CD14-positive monocyte (primary cell): Measurements from ENCODE around the gene NBAS. TPM values are rescaled to one million over a fixed set of nuclear protein-coding genes. Genes with fewer than 3 reads are reported as not detected.

Source experiments
- DNase-seq, 3 donors: peaks; one replicate each; pipeline ENCODE4 v3.0.0-alpha.2; 2011 to 2022
- H2AFZ ChIP-seq: 2 replicates; pipeline ENCODE4 v1.6.0; 2012; ENCODE audit warnings: mild to moderate bottlenecking, low read depth, low read length, inconsistent platforms; ENCODE audit not compliant: insufficient read depth, poor library complexity, severe bottlenecking
- H3K27ac ChIP-seq, 2 donors: 1 replicate in 1 of 2; 2 replicates in 1 of 2; pipeline ENCODE4 v1.5.1; 2012 to 2013; ENCODE audit warnings: low read length in 2 of 2, control low read depth in 1 of 2, inconsistent platforms in 1 of 2, low read depth in 1 of 2, mild to moderate bottlenecking in 1 of 2
- H3K27me3 ChIP-seq, 2 donors: one replicate each; pipeline versions ENCODE4 v1.6.0 to v1.6.1; 2011 to 2013; ENCODE audit warnings: low read length in 2 of 2; ENCODE audit not compliant: control insufficient read depth in 2 of 2, insufficient read depth in 2 of 2
- H3K36me3 ChIP-seq, 2 donors: replicated peaks in 1 of 2; 1 replicate in 1 of 2; 2 replicates in 1 of 2; pipeline versions ENCODE4 v1.5.1 to v1.6.1; 2012 to 2013; ENCODE audit warnings: low read length in 2 of 2, control low read depth in 1 of 2, inconsistent platforms in 1 of 2, mild to moderate bottlenecking in 1 of 2; ENCODE audit not compliant: insufficient read depth in 2 of 2, control insufficient read depth in 1 of 2
- H3K4me1 ChIP-seq, 2 donors: 1 replicate in 1 of 2; 2 replicates in 1 of 2; pipeline versions ENCODE4 v1.5.1 to v1.6.1; 2012 to 2013; ENCODE audit warnings: low read length in 2 of 2, control low read depth in 1 of 2, inconsistent platforms in 1 of 2, mild to moderate bottlenecking in 1 of 2, moderate library complexity in 1 of 2; ENCODE audit not compliant: insufficient read depth in 2 of 2, control insufficient read depth in 1 of 2
- H3K4me2 ChIP-seq: replicated peaks from 2 replicates; pipeline ENCODE3; 2012; ENCODE audit warnings: low read length, moderate library complexity, mild to moderate bottlenecking; ENCODE audit not compliant: poor library complexity, severe bottlenecking; ENCODE audit errors: extremely low read depth
- H3K4me3 ChIP-seq, 3 experiments: fragments of 200-600 bp in 1 of 3; sonication (generic) in 1 of 3; replicated peaks in 1 of 3; 1 replicate in 2 of 3; 2 replicates in 1 of 3; pipeline ENCODE4 v1.5.1; 2011 to 2013; ENCODE audit warnings: low read length in 3 of 3, mild to moderate bottlenecking in 3 of 3, control low read depth in 2 of 3, low read depth in 2 of 3, inconsistent platforms in 1 of 3, moderate library complexity in 1 of 3
- H3K79me2 ChIP-seq: 2 replicates; pipeline ENCODE4 v1.6.0; 2012; ENCODE audit warnings: mild to moderate bottlenecking, control low read depth, inconsistent platforms, low read length, moderate library complexity; ENCODE audit not compliant: insufficient read depth
- H3K9ac ChIP-seq: 2 replicates; pipeline ENCODE4 v1.6.0; 2017; ENCODE audit warnings: low read length, mild to moderate bottlenecking; ENCODE audit not compliant: insufficient read depth, poor library complexity, severe bottlenecking
- H3K9me3 ChIP-seq, 2 donors: replicated peaks in 1 of 2; 1 replicate in 1 of 2; 2 replicates in 1 of 2; pipeline versions ENCODE4 v1.5.1 to v1.6.1; 2012 to 2013; ENCODE audit warnings: low read length in 2 of 2, control low read depth in 1 of 2; ENCODE audit not compliant: control insufficient read depth in 1 of 2, insufficient read depth in 1 of 2
- H4K20me1 ChIP-seq: 2 replicates; pipeline ENCODE4 v1.6.0; 2012; ENCODE audit warnings: mild to moderate bottlenecking, low read length, control low read depth, moderate library complexity; ENCODE audit not compliant: insufficient read depth
- H3K27ac Mint-ChIP-seq, 7 donors: one replicate each; pipeline ENCODE4 v1.8.0; 2020; ENCODE audit warnings: mild to moderate bottlenecking in 7 of 7, mixed read lengths in 7 of 7, moderate library complexity in 6 of 7, inconsistent platforms in 2 of 7
- H3K27me3 Mint-ChIP-seq, 3 donors: one replicate each; pipeline ENCODE4 v1.8.0; 2021 to 2022; ENCODE audit warnings: low read depth in 3 of 3, mild to moderate bottlenecking in 3 of 3, mixed read lengths in 3 of 3, moderate library complexity in 3 of 3, inconsistent platforms in 1 of 3
- H3K36me3 Mint-ChIP-seq, 2 donors: one replicate each; pipeline ENCODE4 v1.8.0; 2020; ENCODE audit warnings: mixed read lengths in 2 of 2, inconsistent platforms in 1 of 2, mild to moderate bottlenecking in 1 of 2
- H3K4me1 Mint-ChIP-seq: one replicate; pipeline ENCODE4 v1.8.0; 2020; ENCODE audit warnings: mild to moderate bottlenecking, mixed read lengths
- H3K4me3 Mint-ChIP-seq, 2 donors: one replicate each; pipeline ENCODE4 v1.8.0; 2020; ENCODE audit warnings: mild to moderate bottlenecking in 2 of 2, mixed read lengths in 2 of 2, moderate library complexity in 1 of 2
- H3K9me3 Mint-ChIP-seq, 7 donors: one replicate each; pipeline ENCODE4 v1.8.0; 2020 to 2022; ENCODE audit warnings: mixed read lengths in 7 of 7, mild to moderate bottlenecking in 6 of 7, moderate library complexity in 6 of 7, inconsistent platforms in 2 of 7
- CTCF ChIP-seq: fragments of 200-600 bp; IDR thresholded peaks from one replicate; pipeline ENCODE4 v1.8.0; 2022; ENCODE audit warnings: antibody characterized with exemption, mild to moderate bottlenecking
- WGBS: methylation state at CpG from one replicate; pipeline ENCODE4 v1.1.5; 2013; ENCODE audit warnings: missing lambda C conversion rate; ENCODE audit not compliant: insufficient coverage; 5-methylcytosine and 5-hydroxymethylcytosine counted together
- intact Hi-C, 2 donors: fragments of 100-400 bp; cut with micrococcal nuclease; formaldehyde crosslinking; loops; one replicate each; pipeline versions ENCODE4 v1.15.0 to v1.15.1; 2023
- polyA plus RNA-seq, 3 donors: library from polyadenylated mRNA; depleted of rRNA in 1 of 3; unstranded in 2 of 3; stranded (reverse) in 1 of 3; fragments of 300-500 nt in 2 of 3; fragments of >200 nt in 1 of 3; fragmentation: Illumina TruSeq in 2 of 3; gene quantifications; 1 replicate in 2 of 3; 2 replicates in 1 of 3; pipeline ENCODE4 v1.2.3, GENCODE V29; 2012 to 2021

NBAS gene
- polyA plus RNA-seq, 3 donors, result 8.9 to 10.9 (median 8.9) TPM

- H3K9ac ChIP-seq, result no peak overlapping the region
- H3K27me3 ChIP-seq, result no peaks in the 10 kb centered on the region
- H3K4me1 Mint-ChIP-seq, result peaks cover 7% of the 10 kb centered on the region
- no peaks in the 10 kb centered on the region for H4K20me1 ChIP-seq
- H3K27ac ChIP-seq, result no peak overlapping the region
- H3K9me3 Mint-ChIP-seq, result peaks cover 2 to 11% (median 7%) of the 10 kb centered on the region in 7 donors
- no peak overlapping the region for H3K27ac Mint-ChIP-seq
- H3K9me3 ChIP-seq, result no peaks in the 10 kb centered on the region
- intact Hi-C loops, result no loop called here
- no peak for TF ChIP-seq CTCF
- H3K36me3 ChIP-seq, result peaks cover 15 to 72% of the 10 kb centered on the region in 2 donors
- no peaks in the 10 kb centered on the region for H3K79me2 ChIP-seq
- no peak overlapping the region for H3K4me3 Mint-ChIP-seq
- no peak overlapping the region for H3K4me3 ChIP-seq
- H2AFZ ChIP-seq, result no peak overlapping the region
- peaks cover 0 to 2% (median 0%) of the 10 kb centered on the region in 3 donors for H3K27me3 Mint-ChIP-seq
- DNase-seq, result no peak
- no peak overlapping the region for H3K4me2 ChIP-seq
- no peaks in the 10 kb centered on the region for H3K4me1 ChIP-seq
- 97% methylated on average over 3 of the region's 3 CpGs for WGBS
- H3K36me3 Mint-ChIP-seq, result peaks cover 65 to 68% of the 10 kb centered on the region in 2 donors
Measured at GRCh38 chr2:15302154-15302553, 259.0 kb downstream of the NBAS start.

GRCh38 chr2:15300624-15301573 lies 260.2 kb downstream of the NBAS start:
- intact Hi-C loops, result no loop called here
- Histone ChIP-seq H3K4me3 (no peak overlapping the region), H4K20me1 (no peaks in the 10 kb centered on the region), H3K9ac (no peak overlapping the region), H3K27ac (no peak overlapping the region), H3K36me3 (peaks cover 3 to 71% of the 10 kb centered on the region in 2 donors), H3K4me1 (no peaks in the 10 kb centered on the region), H2AFZ (no peak overlapping the region), H3K27me3 (no peaks in the 10 kb centered on the region), H3K79me2 (no peaks in the 10 kb centered on the region), H3K9me3 (no peaks in the 10 kb centered on the region), H3K4me2 (no peak overlapping the region)
- 26% methylated on average over 7 of the region's 11 CpGs for WGBS
- Mint-ChIP-seq H3K4me1 (peaks cover 7% of the 10 kb centered on the region), H3K4me3 (no peak overlapping the region), H3K27me3 (peaks cover 0 to 2% (median 0%) of the 10 kb centered on the region in 3 donors), H3K36me3 (peaks cover 61 to 70% of the 10 kb centered on the region in 2 donors), H3K27ac (no peak overlapping the region), H3K9me3 (peaks cover 2 to 11% (median 7%) of the 10 kb centered on the region in 7 donors)
- no peak for DNase-seq
- no peak for TF ChIP-seq CTCF
